Measurements from ENCODE around the gene FADS2. TPM values are rescaled to one million over a fixed set of nuclear protein-coding genes. Genes with fewer than 3 reads are reported as not detected.

Gene FADS2
- total RNA-seq, 4 donors from 2014 or later = 5.4 to 24.8 (median 14.7) TPM

DNA sequence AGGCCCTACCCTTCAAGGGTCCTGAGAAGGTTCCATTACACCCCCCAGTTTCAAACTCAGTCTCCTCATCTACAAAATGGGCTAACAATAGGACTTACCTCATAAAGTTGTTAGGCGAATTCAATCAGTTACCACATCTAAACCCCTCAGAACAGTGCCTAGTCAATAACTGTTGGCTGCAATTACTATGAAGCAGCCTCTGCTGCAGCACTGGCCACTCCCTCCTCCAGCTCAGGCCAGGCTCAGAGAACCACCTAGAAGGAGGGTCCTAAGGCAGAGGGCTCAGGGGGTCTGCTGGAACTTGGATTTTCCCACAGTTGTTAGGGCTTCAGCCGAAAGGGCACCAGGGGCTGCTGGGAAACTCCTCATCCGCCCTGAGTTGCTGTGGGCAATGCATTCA lies 58.5 kb downstream of the FADS2 start:
- TF ChIP-seq, protein P1, sequence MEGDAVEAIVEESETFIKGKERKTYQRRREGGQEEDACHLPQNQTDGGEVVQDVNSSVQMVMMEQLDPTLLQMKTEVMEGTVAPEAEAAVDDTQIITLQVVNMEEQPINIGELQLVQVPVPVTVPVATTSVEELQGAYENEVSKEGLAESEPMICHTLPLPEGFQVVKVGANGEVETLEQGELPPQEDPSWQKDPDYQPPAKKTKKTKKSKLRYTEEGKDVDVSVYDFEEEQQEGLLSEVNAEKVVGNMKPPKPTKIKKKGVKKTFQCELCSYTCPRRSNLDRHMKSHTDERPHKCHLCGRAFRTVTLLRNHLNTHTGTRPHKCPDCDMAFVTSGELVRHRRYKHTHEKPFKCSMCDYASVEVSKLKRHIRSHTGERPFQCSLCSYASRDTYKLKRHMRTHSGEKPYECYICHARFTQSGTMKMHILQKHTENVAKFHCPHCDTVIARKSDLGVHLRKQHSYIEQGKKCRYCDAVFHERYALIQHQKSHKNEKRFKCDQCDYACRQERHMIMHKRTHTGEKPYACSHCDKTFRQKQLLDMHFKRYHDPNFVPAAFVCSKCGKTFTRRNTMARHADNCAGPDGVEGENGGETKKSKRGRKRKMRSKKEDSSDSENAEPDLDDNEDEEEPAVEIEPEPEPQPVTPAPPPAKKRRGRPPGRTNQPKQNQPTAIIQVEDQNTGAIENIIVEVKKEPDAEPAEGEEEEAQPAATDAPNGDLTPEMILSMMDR (IDR thresholded peaks at IDR 0.05; ENCODE audit: low read depth) = no peak

DNA sequence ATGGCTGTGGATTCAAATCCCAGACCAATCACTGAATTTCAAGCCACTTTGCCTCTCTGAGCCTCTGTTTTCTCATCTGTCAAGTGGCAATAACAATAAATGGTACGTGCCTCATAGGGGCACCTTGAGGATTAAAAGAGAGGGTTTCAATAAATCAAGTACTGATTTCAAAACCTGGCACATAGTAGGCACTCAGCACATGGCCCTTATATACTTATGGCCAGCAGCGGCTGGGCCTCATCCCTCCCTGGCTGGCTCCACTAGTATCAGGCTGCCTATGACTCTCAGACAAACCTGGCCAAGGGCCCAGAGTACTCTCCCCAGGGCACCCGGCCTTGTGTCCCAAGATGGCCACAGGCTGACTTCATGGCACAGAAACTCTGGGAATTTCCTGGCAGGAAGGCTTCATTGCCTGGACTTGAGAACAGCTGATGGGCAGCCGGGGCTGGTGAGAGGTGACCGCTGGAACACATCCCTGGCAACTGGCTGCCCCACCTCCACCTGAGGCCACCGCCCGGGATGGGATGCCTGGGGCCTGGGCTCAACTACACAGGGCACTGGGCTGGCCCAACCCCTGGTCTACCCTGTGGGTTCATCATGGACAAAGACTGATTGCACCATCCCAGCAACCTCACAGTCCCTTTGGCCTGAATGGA lies 59.9 kb downstream of the FADS2 start:
- TF ChIP-seq, protein P1 (IDR thresholded peaks at IDR 0.05; ENCODE audit: low read depth) = no peak

DNA sequence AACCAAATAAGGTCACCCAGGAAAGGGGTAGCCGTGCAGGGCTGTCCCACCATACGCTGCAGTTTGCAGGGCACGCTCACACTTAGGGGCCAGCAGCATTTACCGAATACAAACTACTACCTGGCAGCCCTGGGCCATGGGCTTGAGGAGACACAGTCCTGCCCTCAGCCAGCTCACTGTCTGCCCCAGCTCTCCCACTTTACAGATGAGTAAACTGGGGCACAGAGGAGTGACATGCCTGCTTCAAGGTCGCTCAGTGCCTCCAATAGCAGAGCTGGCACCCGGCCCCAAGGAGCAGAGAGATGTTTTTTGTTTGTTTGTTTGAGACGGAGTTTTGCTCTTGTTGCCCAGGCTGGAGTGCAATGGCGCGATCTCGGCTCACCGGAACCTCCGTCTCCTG lies 60.5 kb downstream of the FADS2 start:
- TF ChIP-seq, protein P1 (IDR thresholded peaks at IDR 0.05; ENCODE audit: low read depth) = no peak

DNA sequence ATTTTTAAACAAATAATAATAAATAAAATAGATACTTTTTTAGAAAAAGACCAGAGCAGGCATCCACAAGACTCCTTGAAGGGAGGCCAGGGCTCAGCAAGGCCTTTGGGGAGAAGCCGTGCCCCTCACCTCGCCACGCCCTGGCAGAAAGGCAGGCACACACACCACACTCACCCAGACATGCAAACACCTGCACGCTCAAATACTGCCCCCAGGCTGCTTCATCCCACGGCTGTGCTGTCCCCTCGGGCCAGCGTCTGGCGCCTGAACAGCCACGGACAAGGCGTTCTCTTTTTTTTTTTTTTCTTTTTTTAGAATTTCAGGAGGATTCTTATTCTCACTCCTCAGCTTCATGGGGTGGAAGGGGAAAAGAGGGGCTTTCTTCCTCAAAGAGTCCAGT lies 61.7 kb downstream of the FADS2 start:
- TF ChIP-seq, protein P1 (IDR thresholded peaks at IDR 0.05; ENCODE audit: low read depth) = no peak

DNA sequence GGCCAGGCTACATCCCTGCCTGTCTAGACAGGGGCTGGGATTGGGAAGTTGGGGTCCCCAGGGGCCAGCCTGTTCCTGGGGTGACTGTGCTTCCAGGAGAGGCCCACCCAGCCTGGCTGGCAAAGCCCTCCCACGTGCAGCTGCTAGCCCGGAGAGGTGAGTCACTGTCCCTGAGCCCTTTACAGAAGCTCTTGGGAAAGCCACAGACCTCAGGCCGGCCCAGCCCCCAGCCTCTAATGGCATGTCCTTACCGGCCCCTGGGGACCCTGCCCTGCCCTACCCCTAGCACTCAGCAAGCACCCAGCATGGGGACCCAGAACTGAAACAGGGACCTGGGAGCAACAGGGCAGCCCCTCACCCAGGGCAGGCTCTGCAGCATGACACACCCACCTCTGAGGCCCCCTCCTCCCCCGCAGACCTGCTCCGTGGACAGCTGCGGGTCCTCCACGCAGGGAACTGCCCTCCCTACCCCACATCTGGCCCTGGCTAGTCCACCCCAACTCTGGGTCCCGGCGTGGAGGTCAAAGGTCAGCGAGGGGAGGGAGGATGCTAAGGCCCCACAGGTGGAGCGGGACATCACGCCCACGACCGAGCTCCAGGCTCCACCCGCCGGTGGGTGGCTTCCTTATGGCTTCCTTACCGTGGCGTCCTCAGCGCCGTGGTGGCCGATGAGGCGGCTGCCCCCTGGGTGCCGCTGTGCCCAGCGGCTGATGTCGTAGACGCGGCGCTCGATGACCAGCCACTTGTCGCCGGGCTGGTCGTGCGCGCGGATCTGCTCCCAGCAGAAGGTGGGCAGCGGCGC lies 62.6 kb downstream of the FADS2 start:
- TF ChIP-seq, protein P1 (IDR thresholded peaks at IDR 0.05; ENCODE audit: low read depth) = no peak

DNA sequence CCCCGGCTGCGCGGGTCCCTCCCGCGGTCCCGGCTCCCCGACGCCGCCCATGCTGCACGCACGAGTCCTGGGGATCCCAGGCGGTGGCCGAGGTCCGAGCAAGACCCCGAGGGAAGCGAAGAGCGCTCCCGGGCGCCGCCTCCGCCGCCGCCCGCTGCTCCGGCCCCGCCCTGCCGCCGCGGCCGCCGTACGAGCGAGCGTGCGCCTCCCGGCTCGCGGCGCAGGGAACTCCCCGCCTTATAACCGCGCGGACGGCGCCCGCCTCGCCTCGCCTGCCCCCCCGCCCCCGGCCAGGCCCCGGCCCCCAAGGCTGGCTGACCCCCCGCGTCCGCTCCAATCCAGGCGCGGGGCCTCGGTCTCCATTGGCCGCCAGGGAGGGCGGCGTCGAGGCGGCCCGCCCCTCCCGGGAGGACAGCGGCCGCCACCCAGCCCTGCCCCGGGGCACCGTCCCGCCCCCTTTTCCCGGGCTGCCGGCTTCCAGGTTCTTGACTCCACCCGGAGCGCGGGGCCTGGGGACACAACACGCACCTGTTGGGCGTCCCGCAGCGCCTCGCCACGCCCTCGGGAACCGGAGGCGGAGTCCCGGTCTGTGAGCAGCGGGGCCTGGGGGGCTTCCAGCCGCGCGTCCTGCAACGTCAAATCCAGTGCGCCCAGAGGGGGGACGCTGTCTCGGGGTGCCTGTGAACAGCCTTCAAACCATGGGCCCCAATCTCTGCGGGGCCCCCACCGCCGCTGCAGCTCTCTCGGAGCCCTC lies 63.4 kb downstream of the FADS2 start, which contains the start of gene FADS3:
FADS3 (minus strand) TSS at position 215 of the 754 bp plus-strand sequence; CDS start at position 51, 164 bp downstream.
- TF ChIP-seq, protein P1 (IDR thresholded peaks at IDR 0.05; ENCODE audit: low read depth) = no peak

DNA sequence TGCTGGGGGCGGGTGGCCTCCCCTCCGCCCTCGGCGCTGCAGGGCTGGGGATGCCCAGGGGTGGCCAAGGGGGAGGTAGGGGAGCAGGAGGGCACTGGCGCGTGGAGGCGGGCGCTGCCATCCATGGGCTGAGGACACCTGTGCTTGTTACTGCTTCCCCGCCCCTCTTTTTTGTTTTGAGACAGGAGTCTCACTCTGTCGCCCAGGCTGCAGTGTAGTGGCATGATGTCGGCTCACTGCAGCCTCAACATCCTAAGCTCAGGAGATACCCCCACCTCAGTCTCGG lies 63.9 kb downstream of the FADS2 start:
- TF ChIP-seq, protein P1 (IDR thresholded peaks at IDR 0.05; ENCODE audit: low read depth) = no peak
